ENCODE results near the gene IGSF9. TPM values are rescaled to one million over a fixed set of nuclear protein-coding genes. Genes with fewer than 3 reads are reported as not detected.

Gene IGSF9
- total and polyA plus RNA-seq, 3 experiments from 2014 or later = 0.04 to 0.11 TPM; not detected in 1

DNA sequence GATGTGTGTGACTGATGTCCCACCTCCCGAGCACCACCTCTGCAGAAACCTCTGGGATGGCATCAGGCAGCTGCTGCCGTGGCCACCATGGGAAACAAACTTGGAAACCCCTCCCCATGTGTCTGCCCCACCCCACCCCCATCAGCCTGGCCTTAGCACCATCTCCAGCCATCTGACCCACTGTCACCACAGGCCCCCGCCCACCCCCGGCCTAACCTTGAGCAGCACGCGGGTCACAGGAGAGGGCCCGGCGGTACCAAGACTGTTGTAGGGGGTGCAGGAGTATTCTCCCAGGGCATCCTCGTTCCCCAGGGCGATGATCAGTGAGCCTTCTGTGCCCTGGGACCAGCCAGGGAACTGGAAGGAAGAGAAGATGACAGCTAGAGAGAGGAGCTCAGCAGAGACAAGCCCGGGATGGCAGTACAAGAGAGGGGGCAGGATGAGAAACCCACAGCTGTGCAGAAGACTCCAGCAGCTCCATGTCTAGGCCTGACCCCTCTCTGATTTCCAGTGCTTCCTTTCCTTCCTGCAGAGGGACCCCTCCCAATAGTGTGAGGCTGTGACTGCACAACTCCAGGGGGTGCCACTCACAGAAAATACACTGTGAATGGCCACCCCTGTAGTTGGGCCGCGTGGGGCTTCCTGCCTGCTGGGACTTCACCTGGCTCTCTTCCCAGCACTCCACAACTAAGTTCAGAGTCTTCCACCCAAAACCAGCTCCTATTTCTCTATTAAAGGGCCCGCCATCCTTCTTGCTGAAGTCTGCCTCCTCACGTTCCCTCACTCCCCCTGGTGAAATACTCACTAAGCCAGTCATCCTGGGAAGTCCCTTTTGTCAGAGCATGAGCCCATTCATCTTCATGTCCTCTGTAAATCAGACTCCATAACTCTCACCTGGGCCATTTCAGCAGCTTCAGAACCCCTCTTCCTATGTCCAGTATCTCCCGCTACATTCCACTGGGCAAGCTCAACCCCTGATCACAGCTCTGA is 12.8 kb downstream of the IGSF9 start:
- Histone ChIP-seq H3K27me3 (ENCODE audit: insufficient read depth, low read length, poor library complexity, severe bottlenecking) (no peaks in the 10 kb centered on the region), H3K9me3 (ENCODE audit: low read length) (no peaks in the 10 kb centered on the region), H3K27ac (ENCODE audit: low read depth, low read length) (no peak overlapping the region), H3K36me3 (ENCODE audit: insufficient read depth, low read length) (no peaks in the 10 kb centered on the region), H3K4me3 (ENCODE audit: low read length) (no peak overlapping the region), H3K4me1 (ENCODE audit: insufficient read depth, low read length) (peaks cover 9% of the 10 kb centered on the region)
- CTCF ChIA-PET = interaction anchor here (6.2 to 8.0 kb wide), 2 partner anchors 8 to 75 kb away, joined by 45 to 55 read pairs; partner anchors contain the start of gene TAGLN2
- DNase-seq = no peak
- H3K4me1 Mint-ChIP-seq = peaks cover 5 to 8% (median 5%) of the 10 kb centered on the region in 3 donors
- H3K27me3 Mint-ChIP-seq = peaks cover 0 to 7% of the 10 kb centered on the region in 2 donors
- POLR2A ChIA-PET = no interaction called here
- no peak overlapping the region for H3K4me3 Mint-ChIP-seq
- no peaks in the 10 kb centered on the region for H3K9me3 Mint-ChIP-seq
- H3K27ac Mint-ChIP-seq = peak overlapping the region in 1 of 8 donors; percentile 17
- no peaks in the 10 kb centered on the region for H3K36me3 Mint-ChIP-seq

DNA sequence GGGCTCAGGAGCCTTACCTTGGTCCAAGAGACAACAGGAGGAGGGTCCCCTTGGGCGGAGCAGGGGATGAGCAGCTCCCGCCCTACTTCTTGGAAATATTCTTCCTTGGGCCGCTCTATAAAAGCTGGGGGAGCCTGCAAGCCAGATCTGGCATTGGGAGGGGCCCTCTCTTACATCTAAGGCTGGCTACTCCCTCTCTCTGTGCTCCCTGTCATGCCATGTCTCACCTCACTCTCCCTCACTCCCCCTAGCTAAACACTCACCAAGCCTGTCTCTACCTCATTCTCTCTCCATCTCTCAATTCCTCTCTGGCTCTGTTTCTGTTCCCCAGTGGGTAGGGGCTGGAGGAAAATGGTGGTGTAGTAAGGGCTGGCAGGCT is 13.6 kb downstream of the IGSF9 start:
- Histone ChIP-seq H3K9me3 (ENCODE audit: low read length) (no peaks in the 10 kb centered on the region), H3K4me3 (ENCODE audit: low read length) (no peak overlapping the region), H3K4me1 (ENCODE audit: insufficient read depth, low read length) (peaks cover 8% of the 10 kb centered on the region), H3K27me3 (ENCODE audit: insufficient read depth, low read length, poor library complexity, severe bottlenecking) (no peaks in the 10 kb centered on the region), H3K27ac (ENCODE audit: low read depth, low read length) (no peak overlapping the region), H3K36me3 (ENCODE audit: insufficient read depth, low read length) (no peaks in the 10 kb centered on the region)
- no peak for DNase-seq
- ChIA-PET POLR2A (no interaction called here), CTCF (interaction anchor here (6.2 to 8.0 kb wide), 2 partner anchors 7 to 76 kb away, joined by 45 to 55 read pairs; partner anchors contain the start of gene TAGLN2)
- Mint-ChIP-seq H3K9me3 (no peaks in the 10 kb centered on the region), H3K27ac (peak overlapping the region in 2 of 8 donors; percentile 5 to 10), H3K4me3 (no peak overlapping the region), H3K27me3 (peaks cover 0 to 10% of the 10 kb centered on the region in 2 donors), H3K4me1 (peaks cover 5 to 9% (median 5%) of the 10 kb centered on the region in 3 donors), H3K36me3 (no peaks in the 10 kb centered on the region)

DNA sequence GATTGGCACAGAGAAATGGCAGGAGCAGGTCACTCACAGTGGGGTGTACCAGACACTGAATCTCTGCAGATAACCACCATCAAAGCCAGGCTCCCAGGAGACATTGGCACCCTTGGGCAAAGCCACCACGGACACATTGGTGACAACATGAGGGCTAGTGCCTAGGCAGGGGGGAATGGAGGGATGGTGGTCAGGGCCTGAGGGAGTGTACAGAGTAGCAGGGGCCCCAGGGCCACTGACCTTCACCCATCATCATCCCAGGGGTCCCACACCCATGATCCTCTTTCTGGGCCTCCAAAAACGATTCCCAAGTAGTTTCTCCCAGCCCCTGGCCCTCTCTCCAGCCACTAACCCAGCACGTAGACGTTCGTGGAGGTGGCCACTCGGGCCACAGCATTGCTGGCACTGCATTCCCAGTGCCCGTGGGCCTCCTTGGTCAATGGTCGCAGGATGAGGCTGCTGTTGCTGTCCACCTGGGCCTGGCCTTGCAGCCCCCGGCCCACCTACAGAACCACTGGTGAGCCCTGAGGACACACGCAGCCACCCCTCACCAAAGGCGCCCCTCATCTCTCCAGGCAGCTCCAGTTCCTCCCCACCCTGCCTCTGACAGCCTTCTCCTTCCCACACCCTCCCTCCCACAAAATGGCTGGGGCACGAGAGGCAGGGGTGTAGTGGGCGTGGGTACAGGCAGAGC is 14.2 kb downstream of the IGSF9 start:
- ChIA-PET POLR2A (no interaction called here), CTCF (interaction anchor here (1.1 kb wide), 1 partner anchor 76 kb away, joined by 4 read pairs; no protein-coding TSS in a partner anchor)
- Histone ChIP-seq H3K4me1 (ENCODE audit: insufficient read depth, low read length) (peaks cover 6% of the 10 kb centered on the region), H3K9me3 (ENCODE audit: low read length) (no peaks in the 10 kb centered on the region), H3K4me3 (ENCODE audit: low read length) (no peak overlapping the region), H3K27ac (ENCODE audit: low read depth, low read length) (no peak overlapping the region), H3K27me3 (ENCODE audit: insufficient read depth, low read length, poor library complexity, severe bottlenecking) (no peaks in the 10 kb centered on the region), H3K36me3 (ENCODE audit: insufficient read depth, low read length) (no peaks in the 10 kb centered on the region)
- Mint-ChIP-seq H3K27ac (no peak overlapping the region), H3K36me3 (no peaks in the 10 kb centered on the region), H3K9me3 (no peaks in the 10 kb centered on the region), H3K27me3 (peaks cover 0 to 6% of the 10 kb centered on the region in 2 donors), H3K4me1 (peaks cover 4 to 11% (median 7%) of the 10 kb centered on the region in 3 donors), H3K4me3 (no peak overlapping the region)
- no peak for DNase-seq

DNA sequence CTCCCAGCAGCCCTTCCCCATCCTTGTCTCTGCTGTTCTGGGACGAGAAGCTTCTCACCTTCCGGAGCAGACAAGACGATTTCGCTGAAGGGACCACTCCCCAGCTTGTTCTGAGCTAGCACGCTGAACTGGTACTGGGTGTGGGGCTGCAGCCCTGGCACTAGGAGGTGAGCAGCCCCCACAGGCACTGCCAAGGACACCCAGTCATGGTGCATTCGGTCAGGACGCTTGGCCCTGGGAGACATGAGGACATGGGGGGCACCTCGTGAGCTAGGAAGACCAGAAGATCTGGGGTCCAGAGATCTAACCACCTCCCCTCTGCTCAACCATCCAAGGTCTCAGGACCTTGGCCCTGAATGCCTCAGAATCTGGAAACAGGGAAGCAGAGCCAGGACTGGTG is 14.8 kb downstream of the IGSF9 start:
- ChIA-PET POLR2A (no interaction called here), CTCF (interaction anchor here (0.8 to 1.1 kb wide), 2 partner anchors 9 to 77 kb away, joined by 3 to 4 read pairs; no protein-coding TSS in a partner anchor)
- Mint-ChIP-seq H3K27me3 (peaks cover 0 to 4% of the 10 kb centered on the region in 2 donors), H3K36me3 (no peaks in the 10 kb centered on the region), H3K9me3 (no peaks in the 10 kb centered on the region), H3K27ac (peak overlapping the region in 1 of 8 donors; percentile 56), H3K4me3 (no peak overlapping the region), H3K4me1 (peaks cover 8 to 13% (median 11%) of the 10 kb centered on the region in 3 donors)
- Histone ChIP-seq H3K27ac (ENCODE audit: low read depth, low read length) (no peak overlapping the region), H3K36me3 (ENCODE audit: insufficient read depth, low read length) (no peaks in the 10 kb centered on the region), H3K9me3 (ENCODE audit: low read length) (no peaks in the 10 kb centered on the region), H3K27me3 (ENCODE audit: insufficient read depth, low read length, poor library complexity, severe bottlenecking) (no peaks in the 10 kb centered on the region), H3K4me1 (ENCODE audit: insufficient read depth, low read length) (peaks cover 9% of the 10 kb centered on the region), H3K4me3 (ENCODE audit: low read length) (no peak overlapping the region)
- DNase-seq = no peak

DNA sequence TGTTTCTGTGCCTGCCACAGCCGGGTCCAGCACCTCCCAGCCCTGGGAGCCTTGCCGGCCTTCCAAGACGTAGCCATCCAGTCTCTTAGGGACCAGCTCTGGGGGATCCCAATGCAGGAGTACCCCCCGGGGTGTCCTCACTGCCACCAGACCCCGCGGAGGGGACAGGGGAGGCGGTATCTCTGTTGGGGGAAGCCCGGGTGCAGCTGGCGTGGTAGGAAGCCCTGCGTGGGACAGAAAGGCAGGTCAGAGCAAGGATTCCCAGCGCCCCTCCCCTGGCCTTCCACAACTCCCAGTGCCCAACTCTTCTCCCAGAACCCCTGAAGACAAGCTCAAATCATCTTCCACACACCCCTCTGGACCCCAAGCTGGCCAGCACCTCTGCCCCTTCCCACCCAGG is 15.2 kb downstream of the IGSF9 start:
- H3K27me3 ChIP-seq (ENCODE audit: insufficient read depth, low read length, poor library complexity, severe bottlenecking) = no peaks in the 10 kb centered on the region
- H3K27me3 Mint-ChIP-seq = peaks cover 0 to 8% of the 10 kb centered on the region in 2 donors
- H3K36me3 ChIP-seq (ENCODE audit: insufficient read depth, low read length) = no peaks in the 10 kb centered on the region
- ChIA-PET POLR2A (no interaction called here), CTCF (interaction anchor here (0.8 to 1.1 kb wide), 2 partner anchors 10 to 77 kb away, joined by 3 to 4 read pairs; no protein-coding TSS in a partner anchor)
- peaks cover 0 to 4% (median 0%) of the 10 kb centered on the region in 3 donors for H3K36me3 Mint-ChIP-seq
- H3K4me3 ChIP-seq (ENCODE audit: low read length) = no peak overlapping the region
- no peak for DNase-seq
- H3K27ac Mint-ChIP-seq = no peak overlapping the region
- H3K27ac ChIP-seq (ENCODE audit: low read depth, low read length) = no peak overlapping the region
- H3K4me1 ChIP-seq (ENCODE audit: insufficient read depth, low read length) = peaks cover 11% of the 10 kb centered on the region
- H3K4me3 Mint-ChIP-seq = no peak overlapping the region
- H3K4me1 Mint-ChIP-seq = peaks cover 11 to 17% (median 15%) of the 10 kb centered on the region in 3 donors
- no peaks in the 10 kb centered on the region for H3K9me3 ChIP-seq (ENCODE audit: low read length)
- H3K9me3 Mint-ChIP-seq = peaks cover 0 to 2% (median 0%) of the 10 kb centered on the region in 5 donors

DNA sequence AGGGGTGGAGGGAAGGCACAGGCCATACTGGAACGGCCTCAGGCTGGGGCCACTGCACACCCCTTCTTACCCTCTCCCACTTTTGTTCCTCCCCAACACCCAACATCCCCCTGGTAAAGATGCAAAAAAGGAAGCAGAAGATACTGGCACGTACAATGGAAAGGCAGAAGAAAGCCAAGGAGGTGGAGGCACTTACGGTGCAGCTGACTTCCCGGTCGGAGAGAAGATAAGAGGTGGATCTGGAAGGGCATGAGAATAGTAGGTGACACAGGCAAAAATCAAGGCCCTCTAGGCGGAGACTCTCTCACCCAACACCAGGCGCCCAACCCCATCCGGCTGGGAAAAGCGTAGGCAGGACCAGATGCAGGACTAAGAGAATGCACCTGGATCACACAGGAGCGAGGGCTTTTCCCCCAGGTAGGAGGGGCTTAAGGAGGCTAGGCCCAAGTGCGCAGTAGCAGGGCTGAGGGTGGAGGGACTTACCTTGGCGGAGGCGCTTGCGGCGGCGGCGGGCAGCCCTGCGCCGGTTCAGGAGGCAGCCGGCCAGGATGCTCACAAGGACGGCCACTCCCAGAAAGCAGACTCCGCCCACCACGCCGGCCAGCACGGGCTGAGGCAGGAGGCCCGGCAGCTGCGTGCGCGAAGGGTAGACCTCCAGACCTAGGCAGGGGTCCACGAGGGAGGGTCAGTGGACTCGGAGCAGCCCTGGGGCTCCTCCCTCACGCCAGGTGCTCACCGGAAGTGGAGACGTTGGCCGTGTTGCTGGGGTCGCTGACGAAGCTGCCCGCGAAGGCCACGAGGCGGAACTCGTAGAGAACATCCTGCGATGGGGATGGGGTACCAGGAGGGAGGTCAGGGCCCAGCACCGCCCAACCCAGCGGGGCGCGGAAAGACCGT is 16.0 kb downstream of the IGSF9 start:
- Mint-ChIP-seq H3K4me1 (peaks cover 12 to 19% (median 15%) of the 10 kb centered on the region in 3 donors), H3K36me3 (peaks cover 0 to 9% (median 0%) of the 10 kb centered on the region in 3 donors), H3K9me3 (peaks cover 0 to 2% (median 0%) of the 10 kb centered on the region in 5 donors), H3K27ac (no peak overlapping the region), H3K27me3 (peaks cover 0 to 11% of the 10 kb centered on the region in 2 donors), H3K4me3 (peak overlapping the region in 2 of 7 donors; percentile 29 to 49)
- H3K27me3 ChIP-seq (ENCODE audit: insufficient read depth, low read length, poor library complexity, severe bottlenecking) = no peaks in the 10 kb centered on the region
- no peak overlapping the region for H3K4me3 ChIP-seq (ENCODE audit: low read length)
- ChIA-PET CTCF (no interaction called here), POLR2A (no interaction called here)
- H3K36me3 ChIP-seq (ENCODE audit: insufficient read depth, low read length) = no peaks in the 10 kb centered on the region
- no peak overlapping the region for H3K27ac ChIP-seq (ENCODE audit: low read depth, low read length)
- DNase-seq = no peak
- H3K4me1 ChIP-seq (ENCODE audit: insufficient read depth, low read length) = peaks cover 11% of the 10 kb centered on the region
- no peaks in the 10 kb centered on the region for H3K9me3 ChIP-seq (ENCODE audit: low read length)

DNA sequence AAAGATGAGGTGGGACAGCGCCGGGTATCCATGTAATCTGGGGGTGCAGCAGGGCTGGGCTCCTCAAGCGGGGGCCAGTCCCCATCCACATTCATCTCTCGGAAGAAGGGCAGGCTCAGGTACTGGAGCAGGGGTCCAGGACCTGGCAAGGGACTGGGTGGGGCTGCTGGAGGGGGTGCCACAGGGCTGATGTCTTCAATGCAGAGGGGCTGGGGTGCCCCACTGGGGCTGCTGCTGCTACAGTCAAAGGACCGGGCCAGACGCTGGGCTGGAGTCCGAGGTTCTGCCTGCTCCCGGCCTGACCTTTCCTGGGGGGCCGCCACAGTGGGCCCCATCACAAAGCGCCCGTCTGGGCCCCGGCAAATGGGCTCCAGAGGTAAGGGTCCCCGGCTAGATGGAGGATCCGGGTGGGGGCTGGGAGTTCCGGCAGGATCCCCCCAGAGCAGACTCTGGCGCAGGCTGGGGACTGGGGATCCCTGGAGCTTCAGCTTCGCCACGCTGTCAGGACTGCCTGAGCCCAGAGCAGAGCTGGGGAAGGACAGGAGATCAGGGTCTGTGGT is 16.8 kb downstream of the IGSF9 start:
- CTCF ChIA-PET = no interaction called here
- DNase-seq = no peak
- H3K4me1 ChIP-seq (ENCODE audit: insufficient read depth, low read length) = peaks cover 11% of the 10 kb centered on the region
- no peaks in the 10 kb centered on the region for H3K9me3 ChIP-seq (ENCODE audit: low read length)
- no peaks in the 10 kb centered on the region for H3K36me3 ChIP-seq (ENCODE audit: insufficient read depth, low read length)
- Mint-ChIP-seq H3K4me3 (no peak overlapping the region), H3K27me3 (peaks cover 0 to 17% of the 10 kb centered on the region in 2 donors), H3K9me3 (peaks cover 0 to 7% (median 3%) of the 10 kb centered on the region in 5 donors), H3K36me3 (peaks cover 0 to 17% (median 0%) of the 10 kb centered on the region in 3 donors), H3K27ac (no peak overlapping the region), H3K4me1 (peaks cover 17 to 27% (median 19%) of the 10 kb centered on the region in 3 donors)
- no peak overlapping the region for H3K4me3 ChIP-seq (ENCODE audit: low read length)
- POLR2A ChIA-PET = no interaction called here
- no peaks in the 10 kb centered on the region for H3K27me3 ChIP-seq (ENCODE audit: insufficient read depth, low read length, poor library complexity, severe bottlenecking)
- no peak overlapping the region for H3K27ac ChIP-seq (ENCODE audit: low read depth, low read length)

Measured in CD8-positive, alpha-beta memory T cell (primary cell).